ENCODE measurements around the gene HSD17B2. TPM values are rescaled to one million over a fixed set of nuclear protein-coding genes. Genes with fewer than 3 reads are reported as not detected.

Gene HSD17B2
- total and polyA plus RNA-seq, 9 donors = 0.12 to 4.5 (median 0.59) TPM; not detected in 4

DNA sequence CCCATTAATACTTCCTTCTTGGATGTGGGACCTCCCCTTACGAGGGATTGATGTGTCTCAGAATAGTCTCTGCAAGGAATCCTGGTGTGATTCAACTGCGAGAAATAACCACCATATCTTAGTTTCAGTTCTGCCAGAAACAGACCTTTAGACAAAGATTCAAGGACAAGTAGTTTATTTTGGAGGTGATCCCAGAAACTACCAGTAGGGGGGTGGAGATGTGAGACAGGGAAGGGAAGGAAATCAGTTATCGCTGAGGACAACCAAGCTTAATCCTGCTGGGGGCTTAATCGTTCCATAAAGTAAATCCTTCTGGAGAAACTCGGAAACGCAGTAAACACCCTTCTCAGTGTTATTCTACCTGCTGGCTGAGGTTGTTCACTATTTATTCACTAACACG lies 18.8 kb upstream of the HSD17B2 start:
- H3K4me3 ChIP-seq = no peak overlapping the region
- peaks cover 0 to under 1% of the 10 kb centered on the region in 2 donors for H3K9me3 ChIP-seq
- 2 to 8% (median 3%) methylated on average over 7 of the region's 7 CpGs for WGBS, 3 donors
- H3K4me1 ChIP-seq (ENCODE audit: insufficient read depth) = no peaks in the 10 kb centered on the region
- no peak overlapping the region for H3K27ac ChIP-seq
- TF ChIP-seq POLR2A (IDR thresholded peaks at IDR 0.05) (no peak), CTCF (IDR thresholded peaks at IDR 0.05) (no peak), EP300 (IDR thresholded peaks at IDR 0.05) (no peak)
- DNase-seq = no peak
- intact Hi-C loops (cut with DNase I) = no loop called here
- no peaks in the 10 kb centered on the region for H3K27me3 ChIP-seq
- H3K36me3 ChIP-seq = no peaks in the 10 kb centered on the region

- intact Hi-C loops (cut with DNase I) = no loop called here
- H3K36me3 ChIP-seq = no peaks in the 10 kb centered on the region
- no peaks in the 10 kb centered on the region for H3K4me1 ChIP-seq (ENCODE audit: insufficient read depth)
- H3K27me3 ChIP-seq = no peaks in the 10 kb centered on the region
- TF ChIP-seq POLR2A (IDR thresholded peaks at IDR 0.05) (no peak), EP300 (IDR thresholded peaks at IDR 0.05) (no peak), CTCF (IDR thresholded peaks at IDR 0.05) (no peak)
- no peaks in the 10 kb centered on the region for H3K9me3 ChIP-seq
- no peak for DNase-seq
- H3K27ac ChIP-seq = no peak overlapping the region
- H3K4me3 ChIP-seq = no peak overlapping the region
- 47 to 64% (median 63%) methylated on average over 2 of the region's 2 CpGs for WGBS, 3 donors
These were observed 18.1 kb upstream of the HSD17B2 start for GRCh38 chr16:82016964-82017363.

DNA sequence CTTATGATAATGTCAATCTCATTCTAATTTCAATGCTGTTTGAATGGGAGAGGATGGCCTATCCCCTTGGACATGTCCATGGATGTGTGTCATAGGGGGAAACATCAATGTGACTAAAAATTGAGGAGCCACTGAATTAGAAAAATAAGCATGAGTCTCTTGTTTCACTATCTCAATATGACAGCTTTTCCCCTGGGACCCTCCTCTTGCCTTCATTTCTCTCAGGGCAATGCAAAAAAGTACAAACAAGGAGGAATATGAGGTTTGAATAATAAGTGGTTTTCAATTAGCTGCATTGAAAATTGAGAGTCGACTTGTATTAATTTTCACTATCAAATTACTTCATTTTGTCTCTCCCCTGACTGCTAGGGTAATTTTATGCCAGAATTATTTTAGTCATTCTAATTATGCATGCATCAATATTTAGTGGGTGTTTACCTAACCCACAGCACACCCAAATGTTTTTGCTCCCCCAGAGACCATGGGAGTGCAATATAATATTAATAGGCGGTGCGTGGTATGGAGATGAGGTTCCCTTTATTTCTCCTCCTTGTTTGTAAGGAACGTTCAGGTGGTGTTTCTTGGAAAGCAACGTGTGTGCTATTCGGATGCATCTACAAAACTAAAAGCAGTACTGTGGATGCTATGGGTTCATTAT lies 17.0 kb upstream of the HSD17B2 start:
- H3K27ac ChIP-seq = no peak overlapping the region
- no peaks in the 10 kb centered on the region for H3K36me3 ChIP-seq
- no peak for TF ChIP-seq CTCF (IDR thresholded peaks at IDR 0.05)
- no peak for TF ChIP-seq POLR2A (IDR thresholded peaks at IDR 0.05)
- no peak for TF ChIP-seq EP300 (IDR thresholded peaks at IDR 0.05)
- no peaks in the 10 kb centered on the region for H3K4me1 ChIP-seq (ENCODE audit: insufficient read depth)
- 61 to 69% (median 61%) methylated on average over 6 of the region's 6 CpGs for WGBS, 3 donors
- no peaks in the 10 kb centered on the region for H3K9me3 ChIP-seq
- no peak overlapping the region for H3K4me3 ChIP-seq
- DNase-seq = no peak
- intact Hi-C loops (cut with DNase I) = no loop called here
- H3K27me3 ChIP-seq = no peaks in the 10 kb centered on the region

DNA sequence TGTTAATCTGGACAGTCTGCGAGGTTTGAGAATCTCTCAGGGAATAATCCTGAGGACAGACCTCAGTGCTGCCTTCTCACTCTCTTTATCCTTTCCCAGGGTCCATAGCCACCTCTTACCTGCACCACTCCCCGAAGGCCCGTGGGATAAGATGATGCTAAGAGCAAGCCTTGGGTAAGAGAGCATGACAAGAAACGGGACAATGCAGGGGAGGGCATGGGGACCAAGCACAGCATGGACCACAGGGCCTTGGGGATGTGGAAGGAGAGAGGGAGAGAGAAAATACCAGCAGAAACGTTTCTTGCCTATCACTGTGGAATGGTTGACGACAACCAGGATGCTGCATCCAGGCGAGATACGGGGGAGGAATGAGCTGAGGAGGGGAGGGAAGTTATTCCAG lies 15.5 kb upstream of the HSD17B2 start:
- Histone ChIP-seq H3K27me3 (no peaks in the 10 kb centered on the region), H3K36me3 (no peaks in the 10 kb centered on the region), H3K27ac (no peak overlapping the region), H3K9me3 (no peaks in the 10 kb centered on the region), H3K4me1 (ENCODE audit: insufficient read depth) (no peaks in the 10 kb centered on the region), H3K4me3 (no peak overlapping the region)
- DNase-seq = no peak
- 52 to 60% (median 52%) methylated on average over 8 of the region's 8 CpGs for WGBS, 3 donors
- TF ChIP-seq EP300 (IDR thresholded peaks at IDR 0.05) (no peak), CTCF (IDR thresholded peaks at IDR 0.05) (no peak), POLR2A (IDR thresholded peaks at IDR 0.05) (no peak)
- intact Hi-C loops (cut with DNase I) = no loop called here
